ENCODE measurements around the gene FRMD8. TPM values are rescaled to one million over a fixed set of nuclear protein-coding genes. Genes with fewer than 3 reads are reported as not detected.
A peak's percentile ranks its signal among the peaks of the same experiment; 100 is the strongest.

Gene FRMD8
- total RNA-seq, 1 experiment from 2014 or later, result 18.9 TPM

GRCh38 chr11:65356394-65356972 lies 30.0 kb upstream of the FRMD8 start:
- Mint-ChIP-seq H3K4me1 (ENCODE audit: insufficient read depth, unreplicated experiment) (peaks cover 18% of the 10 kb centered on the region), H3K4me3 (ENCODE audit: unreplicated experiment) (peak overlapping the region; percentile 72), H3K9me3 (ENCODE audit: unreplicated experiment) (no peaks in the 10 kb centered on the region), H3K27ac (ENCODE audit: low read depth, unreplicated experiment) (no peak overlapping the region), H3K36me3 (ENCODE audit: insufficient read depth, unreplicated experiment) (peaks cover 20% of the 10 kb centered on the region), H3K27me3 (ENCODE audit: insufficient read depth, unreplicated experiment) (no peaks in the 10 kb centered on the region)
- CTCF ChIA-PET, result interaction anchor here (0.8 to 1.2 kb wide), 2 partner anchors 26 to 27 kb away, joined by 3 read pairs; no protein-coding TSS in a partner anchor
- TF ChIP-seq CTCF (IDR thresholded peaks at IDR 0.05; ENCODE audit: unreplicated experiment), result no peak
- no TSS peak for BruUV-seq (replicated peaks)
- DNase-seq (ENCODE audit: unreplicated experiment), result no peak
- intact Hi-C loops (cut with micrococcal nuclease), result no loop called here
- POLR2A ChIA-PET, result interaction anchor here (0.5 to 1.8 kb wide), 4 partner anchors 7 to 150 kb away, joined by 3 to 4 read pairs (median 4); no protein-coding TSS in a partner anchor

- H3K27me3 Mint-ChIP-seq (ENCODE audit: insufficient read depth, unreplicated experiment), result no peaks in the 10 kb centered on the region
- BruUV-seq (replicated peaks), result no TSS peak
- no peak overlapping the region for H3K27ac Mint-ChIP-seq (ENCODE audit: low read depth, unreplicated experiment)
- intact Hi-C loops (cut with micrococcal nuclease), result no loop called here
- ChIA-PET POLR2A (interaction anchor here (1.1 to 1.5 kb wide), 2 partner anchors 9 to 15 kb away, joined by 4 read pairs; no protein-coding TSS in a partner anchor), CTCF (interaction anchor here (0.6 to 1.2 kb wide), 5 partner anchors 9 to 788 kb away, joined by 3 read pairs; partner anchors contain the start of gene DPF2)
- no peak for TF ChIP-seq CTCF (IDR thresholded peaks at IDR 0.05; ENCODE audit: unreplicated experiment)
- DNase-seq (ENCODE audit: unreplicated experiment), result no peak
- H3K36me3 Mint-ChIP-seq (ENCODE audit: insufficient read depth, unreplicated experiment), result peaks cover 6% of the 10 kb centered on the region
- H3K4me1 Mint-ChIP-seq (ENCODE audit: insufficient read depth, unreplicated experiment), result peaks cover 18% of the 10 kb centered on the region
- no peaks in the 10 kb centered on the region for H3K9me3 Mint-ChIP-seq (ENCODE audit: unreplicated experiment)
- H3K4me3 Mint-ChIP-seq (ENCODE audit: unreplicated experiment), result no peak overlapping the region
Observed at GRCh38 chr11:65357856-65358356, 28.5 kb upstream of the FRMD8 start.

- intact Hi-C loops (cut with micrococcal nuclease), result no loop called here
- Mint-ChIP-seq H3K27ac (ENCODE audit: low read depth, unreplicated experiment) (no peak overlapping the region), H3K27me3 (ENCODE audit: insufficient read depth, unreplicated experiment) (no peaks in the 10 kb centered on the region), H3K9me3 (ENCODE audit: unreplicated experiment) (no peaks in the 10 kb centered on the region), H3K4me3 (ENCODE audit: unreplicated experiment) (no peak overlapping the region), H3K36me3 (ENCODE audit: insufficient read depth, unreplicated experiment) (no peaks in the 10 kb centered on the region), H3K4me1 (ENCODE audit: insufficient read depth, unreplicated experiment) (peaks cover 5% of the 10 kb centered on the region)
- ChIA-PET CTCF (interaction anchor here (0.6 to 2.3 kb wide), 3 partner anchors 10 to 507 kb away, joined by 3 to 8 read pairs (median 5); no protein-coding TSS in a partner anchor), POLR2A (interaction anchor here (1.8 kb wide), 1 partner anchor 145 kb away, joined by 3 read pairs; no protein-coding TSS in a partner anchor)
- BruUV-seq (replicated peaks), result no TSS peak
- DNase-seq (ENCODE audit: unreplicated experiment), result no peak
- no peak for TF ChIP-seq CTCF (IDR thresholded peaks at IDR 0.05; ENCODE audit: unreplicated experiment)
Observed at GRCh38 chr11:65362320-65362931, 24.0 kb upstream of the FRMD8 start.

- no TSS peak for BruUV-seq (replicated peaks)
- no peak overlapping the region for H3K27ac Mint-ChIP-seq (ENCODE audit: low read depth, unreplicated experiment)
- H3K36me3 Mint-ChIP-seq (ENCODE audit: insufficient read depth, unreplicated experiment), result no peaks in the 10 kb centered on the region
Observed at GRCh38 chr11:65362966-65363365, 23.5 kb upstream of the FRMD8 start.

More at GRCh38 chr11:65362966-65363365, 23.5 kb upstream of the FRMD8 start:
- intact Hi-C loops (cut with micrococcal nuclease), result no loop called here
- Mint-ChIP-seq H3K4me1 (ENCODE audit: insufficient read depth, unreplicated experiment) (peaks cover 4% of the 10 kb centered on the region), H3K27me3 (ENCODE audit: insufficient read depth, unreplicated experiment) (no peaks in the 10 kb centered on the region), H3K4me3 (ENCODE audit: unreplicated experiment) (no peak overlapping the region), H3K9me3 (ENCODE audit: unreplicated experiment) (no peaks in the 10 kb centered on the region)
- TF ChIP-seq CTCF (IDR thresholded peaks at IDR 0.05; ENCODE audit: unreplicated experiment), result no peak
- no peak for DNase-seq (ENCODE audit: unreplicated experiment)
- ChIA-PET CTCF (interaction anchor here (0.6 to 2.3 kb wide), 3 partner anchors 11 to 506 kb away, joined by 3 to 8 read pairs (median 5); no protein-coding TSS in a partner anchor), POLR2A (no interaction called here)

Data from MCF 10A (cell line).